Stimulated activated memory B cell treated with anti-CD40 and anti-IgM and Interleukin-4, amounts not matched to agents 10 μg/mL and 1 μg/mL and 100 μg/mL, for 72 hours (primary cell): ENCODE measurements around the gene UIMC1.
A peak's percentile ranks its signal among the peaks of the same experiment; 100 is the strongest.
"Not testable (repeated sequence)": the region's sequence is repeated elsewhere in the genome, so short reads cannot be mapped to it uniquely, and the experiment has no call there.

Experiments used
- ATAC-seq: fragments of 150-1000 bp; cut with Tn5 transposase; 2 replicates; pipeline ENCODE4 v1.10.0; 2021
- H3K27ac Mint-ChIP-seq: one replicate; pipeline ENCODE4 v1.8.0; 2022; ENCODE audit warnings: mild to moderate bottlenecking, mixed read lengths
- H3K27me3 Mint-ChIP-seq: one replicate; pipeline ENCODE4 v1.8.0; 2022; ENCODE audit warnings: mixed read lengths
- H3K36me3 Mint-ChIP-seq: one replicate; pipeline ENCODE4 v1.8.0; 2022; ENCODE audit warnings: mixed read lengths
- H3K4me1 Mint-ChIP-seq: one replicate; pipeline ENCODE4 v1.8.0; 2022; ENCODE audit warnings: mixed read lengths
- H3K4me3 Mint-ChIP-seq: one replicate; pipeline ENCODE4 v1.8.0; 2022; ENCODE audit warnings: mild to moderate bottlenecking, moderate library complexity, mixed read lengths
- H3K9me3 Mint-ChIP-seq: one replicate; pipeline ENCODE4 v1.8.0; 2022; ENCODE audit warnings: mixed read lengths

The UIMC1 gene

GRCh38 chr5:176994460-176995121 is 12.0 kb downstream of the UIMC1 start:
- Mint-ChIP-seq H3K27me3 (no peaks in the 10 kb centered on the region), H3K9me3 (no peaks in the 10 kb centered on the region), H3K36me3 (no peaks in the 10 kb centered on the region), H3K27ac (peak overlapping the region; percentile 72), H3K4me1 (peaks cover 58% of the 10 kb centered on the region), H3K4me3 (no peak overlapping the region)
- ATAC-seq, result peak; percentile 91

DNA sequence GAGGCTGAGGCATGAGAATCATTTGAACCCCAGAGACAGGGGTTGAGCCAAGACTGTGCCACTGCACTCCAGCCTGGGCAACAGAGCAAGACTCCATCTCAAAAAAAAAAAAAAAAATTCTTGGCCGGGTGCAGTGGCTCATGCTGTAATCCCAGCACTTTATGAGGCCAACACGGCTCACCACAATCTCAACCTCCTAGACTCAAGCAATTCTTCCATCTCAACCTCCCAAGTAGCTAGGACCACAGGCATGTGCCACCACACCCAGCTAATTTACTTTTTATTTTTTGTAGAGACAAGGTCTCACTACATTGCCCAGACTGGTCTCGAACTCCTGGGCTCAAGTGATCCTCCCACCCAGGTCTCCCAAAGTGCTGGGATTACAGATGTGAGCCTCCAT is 13.5 kb downstream of the UIMC1 start:
- H3K36me3 Mint-ChIP-seq, result not testable (repeated sequence)

DNA sequence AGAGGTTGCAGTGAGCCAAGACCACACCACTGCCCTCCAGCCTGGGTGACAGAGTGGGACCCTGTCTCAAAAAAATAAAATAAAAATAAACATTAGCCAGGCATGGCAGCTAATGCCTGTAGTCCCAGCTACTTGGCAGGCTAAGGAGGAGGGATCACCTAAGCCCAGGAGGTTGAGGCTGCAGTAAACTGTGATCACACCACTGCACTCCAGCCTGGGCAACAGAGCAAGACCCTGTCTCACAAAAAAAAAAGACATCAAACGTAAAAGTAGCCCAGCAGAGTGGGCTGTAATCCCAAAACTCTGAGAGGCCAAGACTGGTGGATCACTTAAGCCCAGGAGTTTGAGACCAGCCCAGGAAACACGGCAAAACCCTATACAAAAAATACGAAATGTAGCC is 19.0 kb downstream of the UIMC1 start:
- no peaks in the 10 kb centered on the region for H3K9me3 Mint-ChIP-seq
- H3K4me1 Mint-ChIP-seq, result peaks cover 50% of the 10 kb centered on the region
- H3K36me3 Mint-ChIP-seq, result peaks cover 5% of the 10 kb centered on the region
- H3K4me3 Mint-ChIP-seq, result no peak overlapping the region
- no peak overlapping the region for H3K27ac Mint-ChIP-seq
- no peaks in the 10 kb centered on the region for H3K27me3 Mint-ChIP-seq
- ATAC-seq, result no peak

More for the DNA sequence above, 13.5 kb downstream of the UIMC1 start:
- H3K4me3 Mint-ChIP-seq, H3K27me3 Mint-ChIP-seq, H3K9me3 Mint-ChIP-seq, ATAC-seq: not testable (repeated sequence)
- Mint-ChIP-seq H3K4me1 (peaks cover 65% of the 10 kb centered on the region), H3K27ac (peak overlapping the region; percentile 14)

DNA sequence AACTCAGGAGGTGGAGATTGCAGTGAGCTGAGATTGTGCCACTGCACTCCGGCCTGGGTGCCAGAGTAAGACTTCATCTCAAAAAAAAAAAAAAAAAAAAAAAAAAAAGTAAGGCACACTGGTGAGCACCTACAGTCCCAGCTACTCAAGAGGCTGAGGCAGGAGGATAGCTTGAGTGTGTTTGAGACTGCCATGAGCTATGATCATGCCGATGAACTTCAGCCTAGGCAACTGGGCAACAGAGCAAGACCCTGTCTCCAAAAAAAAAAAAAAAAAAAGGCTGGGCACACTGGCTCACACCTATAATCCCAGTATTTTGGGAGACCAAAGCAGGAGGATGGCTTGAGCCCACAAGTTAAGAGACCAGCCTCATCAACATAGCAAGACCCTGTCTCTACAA is 20.3 kb downstream of the UIMC1 start:
- ATAC-seq, result no peak
- Mint-ChIP-seq H3K36me3 (peaks cover 12% of the 10 kb centered on the region), H3K27ac (peak overlapping the region; percentile 63), H3K9me3 (no peaks in the 10 kb centered on the region), H3K4me3 (no peak overlapping the region), H3K27me3 (no peaks in the 10 kb centered on the region), H3K4me1 (peaks cover 49% of the 10 kb centered on the region)

DNA sequence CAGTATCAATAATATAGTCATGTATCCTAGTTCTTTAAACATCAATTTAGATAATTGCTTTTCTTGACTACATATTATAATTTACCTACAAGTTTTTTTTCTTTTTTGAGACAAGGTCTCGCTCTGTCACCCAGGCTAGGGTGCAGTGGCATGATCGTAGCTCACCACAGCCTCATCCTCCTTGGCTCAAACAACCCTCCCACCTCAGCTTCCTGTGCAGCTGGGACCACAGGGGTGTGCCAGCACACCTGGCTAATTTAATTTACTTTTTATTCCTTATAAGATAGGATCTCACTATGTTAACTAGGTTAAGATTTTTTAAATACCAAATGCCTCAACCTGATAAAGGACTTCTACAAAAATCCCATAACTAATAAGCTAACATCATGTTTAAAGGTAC is 21.1 kb downstream of the UIMC1 start:
- Mint-ChIP-seq H3K9me3 (no peaks in the 10 kb centered on the region), H3K27ac (peak overlapping the region; percentile 63), H3K27me3 (no peaks in the 10 kb centered on the region), H3K4me1 (peaks cover 49% of the 10 kb centered on the region), H3K36me3 (peaks cover 12% of the 10 kb centered on the region), H3K4me3 (no peak overlapping the region)
- peak; percentile 92 for ATAC-seq

- H3K27ac Mint-ChIP-seq, result peak overlapping the region; percentile 63
- ATAC-seq, H3K9me3 Mint-ChIP-seq, H3K27me3 Mint-ChIP-seq, H3K4me3 Mint-ChIP-seq: not testable (repeated sequence)
- peaks cover 56% of the 10 kb centered on the region for H3K4me1 Mint-ChIP-seq
- H3K36me3 Mint-ChIP-seq, result peaks cover 24% of the 10 kb centered on the region
Measured at GRCh38 chr5:176984176-176984575, 22.4 kb downstream of the UIMC1 start.

DNA sequence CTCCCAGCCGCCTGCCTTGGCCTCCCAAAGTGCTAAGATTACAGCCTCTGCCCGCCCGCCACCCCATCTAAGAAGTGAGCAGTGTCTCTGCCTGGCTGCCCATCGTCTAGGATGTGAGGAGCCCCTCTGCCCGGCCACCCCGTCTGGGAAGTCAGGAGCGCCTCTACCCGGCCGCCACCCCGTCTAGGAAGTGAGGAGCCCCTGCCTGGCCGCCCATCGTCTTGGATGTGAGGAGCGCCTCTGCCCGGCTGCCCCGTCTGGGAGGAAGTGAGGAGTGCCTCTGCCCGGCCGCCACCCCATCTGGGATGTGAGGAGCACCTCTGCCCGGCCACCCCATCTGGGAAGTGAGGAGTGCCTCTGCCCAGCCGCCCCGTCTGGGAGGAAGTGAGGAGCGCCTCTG is 23.0 kb downstream of the UIMC1 start:
- peaks cover 56% of the 10 kb centered on the region for H3K4me1 Mint-ChIP-seq
- H3K27me3 Mint-ChIP-seq, ATAC-seq, H3K4me3 Mint-ChIP-seq, H3K27ac Mint-ChIP-seq, H3K9me3 Mint-ChIP-seq: not testable (repeated sequence)
- H3K36me3 Mint-ChIP-seq, result peaks cover 30% of the 10 kb centered on the region

DNA sequence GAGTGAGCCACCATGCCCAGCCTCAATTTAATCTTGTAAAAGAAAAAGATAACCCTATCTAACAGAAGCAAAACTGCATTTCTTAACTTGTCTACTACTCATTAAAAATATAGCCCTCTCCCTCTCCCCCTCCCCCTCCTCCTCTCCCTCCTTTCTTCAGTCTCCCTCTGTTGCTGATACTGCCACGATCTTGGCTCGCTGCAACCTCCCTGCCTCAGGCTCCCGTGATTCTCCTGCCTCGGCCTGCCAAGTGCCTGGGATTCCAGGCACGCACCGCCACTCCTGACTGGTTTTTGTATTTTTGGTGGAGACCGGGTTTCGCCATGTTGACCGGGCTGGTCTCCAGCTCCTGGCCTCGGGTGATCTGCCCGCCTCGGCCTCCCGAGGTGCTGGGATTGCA is 23.5 kb downstream of the UIMC1 start:
- H3K4me3 Mint-ChIP-seq, ATAC-seq, H3K27ac Mint-ChIP-seq, H3K9me3 Mint-ChIP-seq, H3K27me3 Mint-ChIP-seq: not testable (repeated sequence)
- H3K36me3 Mint-ChIP-seq, result peaks cover 30% of the 10 kb centered on the region
- H3K4me1 Mint-ChIP-seq, result peaks cover 51% of the 10 kb centered on the region

GRCh38 chr5:176980818-176981217 is 25.8 kb downstream of the UIMC1 start:
- no peak for ATAC-seq
- no peak overlapping the region for H3K4me3 Mint-ChIP-seq
- no peak overlapping the region for H3K27ac Mint-ChIP-seq
- peaks cover 40% of the 10 kb centered on the region for H3K4me1 Mint-ChIP-seq
- no peaks in the 10 kb centered on the region for H3K27me3 Mint-ChIP-seq
- peaks cover 32% of the 10 kb centered on the region for H3K36me3 Mint-ChIP-seq
- no peaks in the 10 kb centered on the region for H3K9me3 Mint-ChIP-seq

- H3K36me3 Mint-ChIP-seq, result peaks cover 42% of the 10 kb centered on the region
- no peaks in the 10 kb centered on the region for H3K27me3 Mint-ChIP-seq
- H3K27ac Mint-ChIP-seq, result no peak overlapping the region
- H3K4me3 Mint-ChIP-seq, result no peak overlapping the region
- no peak for ATAC-seq
- peaks cover 33% of the 10 kb centered on the region for H3K4me1 Mint-ChIP-seq
- H3K9me3 Mint-ChIP-seq, result no peaks in the 10 kb centered on the region
Measured at GRCh38 chr5:176979669-176980068, 26.9 kb downstream of the UIMC1 start.

DNA sequence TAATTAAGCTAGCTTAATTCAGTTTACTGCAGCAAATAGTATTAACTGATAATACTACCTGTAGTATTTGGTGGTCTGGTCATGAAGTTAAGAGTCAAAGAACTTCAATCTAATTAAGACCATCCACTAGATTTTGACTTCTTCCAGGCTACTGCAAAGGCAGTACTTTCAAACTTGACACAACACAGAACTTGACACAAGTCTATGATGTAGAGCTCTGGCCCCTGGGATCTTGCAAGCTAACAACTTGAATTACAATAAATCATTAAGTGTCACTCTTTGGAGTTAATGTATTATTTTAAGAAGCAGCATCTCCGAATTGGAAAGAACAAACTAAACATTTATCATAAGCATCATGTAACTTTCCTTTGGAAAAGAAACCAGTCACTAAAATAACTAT is 40.9 kb downstream of the UIMC1 start:
- H3K4me3 Mint-ChIP-seq, result no peak overlapping the region
- peaks cover 3% of the 10 kb centered on the region for H3K4me1 Mint-ChIP-seq
- no peak overlapping the region for H3K27ac Mint-ChIP-seq
- peaks cover 38% of the 10 kb centered on the region for H3K36me3 Mint-ChIP-seq
- ATAC-seq, result no peak
- H3K27me3 Mint-ChIP-seq, result no peaks in the 10 kb centered on the region
- no peaks in the 10 kb centered on the region for H3K9me3 Mint-ChIP-seq

DNA sequence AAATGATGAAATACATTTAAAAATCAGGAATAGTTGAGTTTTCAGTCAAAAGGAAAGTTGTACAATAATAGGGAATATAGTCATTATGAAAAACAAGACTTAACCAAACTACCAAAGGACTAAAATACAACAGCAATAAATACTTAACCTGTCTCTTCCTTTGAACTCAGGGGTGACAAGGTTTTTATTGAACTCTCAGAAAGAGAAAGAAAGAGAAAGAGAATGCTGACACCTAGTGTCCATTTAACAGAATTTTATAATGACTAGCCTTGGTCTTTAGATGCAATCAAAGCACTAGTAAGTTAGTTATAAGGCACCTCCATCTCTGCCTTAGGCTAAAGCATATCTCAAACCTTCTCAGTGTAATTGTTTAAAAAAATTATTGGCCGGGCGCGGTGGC is 47.5 kb downstream of the UIMC1 start:
- H3K36me3 Mint-ChIP-seq, result peaks cover 22% of the 10 kb centered on the region

DNA sequence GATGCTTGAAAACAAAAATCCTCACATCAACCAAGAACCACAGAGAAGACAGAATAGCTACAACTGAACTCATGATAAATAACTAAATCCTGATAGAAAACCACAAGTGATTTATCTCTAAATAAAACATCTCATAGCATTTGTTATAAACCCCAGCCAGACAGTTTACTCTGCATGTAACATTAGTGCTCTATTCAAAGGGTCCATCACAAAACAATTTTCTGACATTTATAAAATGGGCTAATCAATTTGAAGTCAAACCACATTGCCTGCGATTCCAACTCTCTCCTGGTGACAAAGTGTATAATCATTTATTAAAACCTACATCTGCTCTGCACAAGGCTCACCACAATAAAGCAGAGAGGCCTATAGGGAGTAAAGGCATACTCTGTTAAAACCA is 49.8 kb downstream of the UIMC1 start:
- H3K27ac Mint-ChIP-seq, result no peak overlapping the region

More for the DNA sequence above, 47.5 kb downstream of the UIMC1 start:
- Mint-ChIP-seq H3K9me3 (no peaks in the 10 kb centered on the region), H3K4me1 (no peaks in the 10 kb centered on the region), H3K4me3 (no peak overlapping the region), H3K27me3 (no peaks in the 10 kb centered on the region), H3K27ac (no peak overlapping the region)
- ATAC-seq, result no peak

GRCh38 chr5:176955895-176956294 is 50.7 kb downstream of the UIMC1 start:
- no peaks in the 10 kb centered on the region for H3K27me3 Mint-ChIP-seq
- no peaks in the 10 kb centered on the region for H3K9me3 Mint-ChIP-seq
- peaks cover 36% of the 10 kb centered on the region for H3K36me3 Mint-ChIP-seq
- no peak overlapping the region for H3K4me3 Mint-ChIP-seq
- H3K4me1 Mint-ChIP-seq, result peaks cover 5% of the 10 kb centered on the region
- H3K27ac Mint-ChIP-seq, result no peak overlapping the region
- no peak for ATAC-seq

More for the DNA sequence above, 49.8 kb downstream of the UIMC1 start:
- ATAC-seq, result no peak
- Mint-ChIP-seq H3K36me3 (peaks cover 29% of the 10 kb centered on the region), H3K4me3 (no peak overlapping the region), H3K27me3 (no peaks in the 10 kb centered on the region), H3K4me1 (peaks cover 5% of the 10 kb centered on the region), H3K9me3 (no peaks in the 10 kb centered on the region)

DNA sequence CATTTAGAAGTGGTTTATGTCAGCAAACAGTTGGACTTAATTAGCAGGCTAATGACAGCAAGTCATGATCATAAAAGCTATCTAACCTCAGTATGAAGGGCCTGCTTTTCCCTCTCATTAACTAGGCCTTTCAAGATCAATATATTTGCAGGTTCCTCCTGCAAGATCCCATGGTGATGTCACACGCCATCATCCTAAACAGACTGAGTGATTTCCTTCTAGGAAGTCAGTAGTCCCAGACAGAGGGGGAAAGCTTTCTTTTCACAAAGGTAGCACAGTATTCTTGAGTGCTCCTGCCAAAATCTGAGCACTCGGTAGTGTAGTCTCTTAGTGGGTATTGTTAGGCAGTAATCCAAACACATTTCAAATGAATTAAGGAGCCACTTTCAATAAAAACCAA is 52.5 kb downstream of the UIMC1 start:
- no peak for ATAC-seq
- H3K36me3 Mint-ChIP-seq, result peaks cover 36% of the 10 kb centered on the region
- peaks cover 5% of the 10 kb centered on the region for H3K4me1 Mint-ChIP-seq
- no peak overlapping the region for H3K4me3 Mint-ChIP-seq
- no peaks in the 10 kb centered on the region for H3K27me3 Mint-ChIP-seq
- H3K27ac Mint-ChIP-seq, result no peak overlapping the region
- no peaks in the 10 kb centered on the region for H3K9me3 Mint-ChIP-seq

DNA sequence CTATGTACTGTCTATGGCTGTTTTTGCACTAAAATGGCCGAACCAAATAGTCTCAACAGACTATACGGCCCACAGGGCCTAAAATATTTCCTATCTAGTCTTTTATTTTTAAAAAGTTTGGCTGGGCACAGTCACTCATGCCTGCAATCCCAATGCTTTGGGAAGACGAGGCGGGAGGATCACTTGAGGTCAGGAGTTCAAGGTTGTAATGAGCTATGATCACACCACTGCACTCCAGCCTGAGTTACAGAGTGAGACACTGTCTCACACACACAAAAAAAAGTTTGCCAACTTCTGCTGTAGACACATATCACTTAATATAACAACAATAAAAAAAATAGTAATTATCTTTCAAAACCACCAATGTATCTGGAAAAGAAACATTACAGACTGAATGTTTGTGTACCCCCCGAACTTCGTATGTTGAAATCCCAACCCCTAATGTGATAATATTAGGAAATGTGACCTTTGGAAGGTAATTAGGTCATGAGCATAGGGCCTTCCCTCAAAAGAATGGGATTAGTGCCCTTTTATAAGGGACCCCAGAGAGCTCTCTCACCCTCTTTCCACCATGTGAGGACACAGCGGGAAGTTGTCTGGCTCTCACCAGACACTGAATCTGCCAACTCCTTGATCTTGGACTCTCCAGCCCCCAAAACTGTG is 53.9 kb downstream of the UIMC1 start:
- peaks cover 45% of the 10 kb centered on the region for H3K36me3 Mint-ChIP-seq
- H3K27ac Mint-ChIP-seq, result no peak overlapping the region
- no peak for ATAC-seq

More for the DNA sequence above, 53.9 kb downstream of the UIMC1 start:
- H3K9me3 Mint-ChIP-seq, result no peaks in the 10 kb centered on the region
- H3K27me3 Mint-ChIP-seq, result no peaks in the 10 kb centered on the region
- no peak overlapping the region for H3K4me3 Mint-ChIP-seq
- H3K4me1 Mint-ChIP-seq, result peaks cover 5% of the 10 kb centered on the region
